ENCODE data around the gene CD2BP2. TPM values are rescaled to one million over a fixed set of nuclear protein-coding genes. Genes with fewer than 3 reads are reported as not detected.

Gene CD2BP2
- total and polyA plus RNA-seq, 2 of the 13 experiments (the other 11 are each of a cell fraction or from before 2014, with no cell fraction given): 24.9 to 54.6 TPM

GRCh38 chr16:30395155-30395991 lies 40.3 kb upstream of the CD2BP2 start, which contains the start of gene ZNF48 (continued):
- TF ChIP-seq DMTF1 (CRISPR knock-in tag; IDR thresholded peaks at IDR 0.05): 0 out of 2 replicates have a peak, but pooled peaks have one; percentile 85
- TF ChIP-seq ZNF468 (CRISPR knock-in tag; IDR thresholded peaks at IDR 0.05): peak; percentile 39; the same call in 1 of the 2 replicates
- TF ChIP-seq STAG1 (CRISPR knock-in tag; IDR thresholded peaks at IDR 0.05): peak; percentile 70
- no peak for TF ChIP-seq GPN1 (CRISPR knock-in tag; IDR thresholded peaks at IDR 0.05; ENCODE audit: borderline replicate concordance)
- peak; percentile 74; the same call in 1 of the 2 replicates for TF ChIP-seq MEIS1 (CRISPR knock-in tag; IDR thresholded peaks at IDR 0.05; ENCODE audit: borderline replicate concordance)
- TF ChIP-seq NPAS2 (CRISPR knock-in tag; IDR thresholded peaks at IDR 0.05; ENCODE audit: borderline replicate concordance): no peak
- TF ChIP-seq ZHX1 (CRISPR knock-in tag; IDR thresholded peaks at IDR 0.05; ENCODE audit: low read depth): 0 out of 2 replicates have a peak, but pooled peaks have one; percentile 28
- peak; percentile 48 for TF ChIP-seq RARA (CRISPR knock-in tag; IDR thresholded peaks at IDR 0.05)
- TF ChIP-seq ZNF282 (IDR thresholded peaks at IDR 0.05; ENCODE audit: partially characterized antibody): no peak
- TF ChIP-seq ETS1 (CRISPR knock-in tag; IDR thresholded peaks at IDR 0.05): no peak; the same call in 1 of the 2 replicates
- no peak for TF ChIP-seq ARNT (IDR thresholded peaks at IDR 0.05)
- peak; percentile 56 for TF ChIP-seq ZNF740 (CRISPR knock-in tag; IDR thresholded peaks at IDR 0.05)
- peak; percentile 41 for TF ChIP-seq POGK (CRISPR knock-in tag; conservative IDR thresholded peaks at IDR 0.05)
- TF ChIP-seq KDM2A (CRISPR knock-in tag; IDR thresholded peaks at IDR 0.05; ENCODE audit: borderline replicate concordance, low read depth): peak; percentile 83; the same call in 1 of the 2 replicates
- TF ChIP-seq PHF8 (CRISPR knock-in tag; IDR thresholded peaks at IDR 0.05): peak; percentile 73
- peak; percentile 67; the same call in 1 of the 2 replicates for TF ChIP-seq ZNF556 (CRISPR knock-in tag; IDR thresholded peaks at IDR 0.05; ENCODE audit: borderline replicate concordance)
- TF ChIP-seq HDAC2 (CRISPR knock-in tag; IDR thresholded peaks at IDR 0.05): peak; percentile 46
- TF ChIP-seq WIZ (CRISPR knock-in tag; IDR thresholded peaks at IDR 0.05): no peak
- peak; percentile 58; the same call in 1 of the 2 replicates for TF ChIP-seq TP53 (CRISPR knock-in tag; conservative IDR thresholded peaks at IDR 0.05)
